H1 (cell line): ENCODE results near the gene EMID1. TPM values are rescaled to one million over a fixed set of nuclear protein-coding genes. Genes with fewer than 3 reads are reported as not detected.

ENCODE experiments used
- CEBPB ChIP-seq: IDR thresholded peaks from 2 replicates; pipeline ENCODE4 v1.6.1; 2012; ENCODE audit warnings: low read depth, low read length
- CTBP2 ChIP-seq: IDR thresholded peaks from 2 replicates; pipeline ENCODE4 v1.7.0; 2011; ENCODE audit warnings: borderline replicate concordance, mild to moderate bottlenecking, moderate library complexity, mixed read lengths, low read length; ENCODE audit not compliant: insufficient read depth, insufficient read length
- RAD21 ChIP-seq, 2 experiments: IDR thresholded peaks in 1 of 2; conservative IDR thresholded peaks in 1 of 2; 2 replicates each; pipeline ENCODE4 v1.6.1; 2011; ENCODE audit warnings: low read depth in 2 of 2, low read length in 2 of 2, improper control_type of control experiment in 1 of 2, inconsistent platforms in 1 of 2, mild to moderate bottlenecking in 1 of 2, moderate library complexity in 1 of 2
- SIX5 ChIP-seq: IDR thresholded peaks from 2 replicates; pipeline ENCODE4 v1.6.1; 2011; ENCODE audit warnings: mild to moderate bottlenecking, low read depth, low read length
- polyA plus RNA-seq, 7 experiments: library from polyadenylated mRNA; depleted of rRNA in 3 of 7; stranded (reverse) in 5 of 7; unstranded in 2 of 7; fragments of >200 nt in 5 of 7; fragments of 200-250 nt in 2 of 7; gene quantifications; 1 replicate in 5 of 7; 2 replicates in 1 of 7; 4 replicates in 1 of 7; pipeline versions ENCODE4 v1.2.1 to v1.2.3, GENCODE V29; 2011 to 2013; ENCODE audit warnings: missing spikeins in 2 of 7, mixed read lengths in 2 of 7
- total RNA-seq: library from RNA; stranded (reverse); fragmentation: NEBNext Ultra II Directional; extraction: Animal tissue kit (Norgen Biotek cat#: 25700); gene quantifications from 2 replicates; pipeline ENCODE4 v1.2.1, GENCODE V29; 2021
- TF ChIP-seq, protein P1 (sequence below): IDR thresholded peaks from 2 replicates; pipeline ENCODE4 v1.6.1; 2011; ENCODE audit warnings: low read length, improper control_type of control experiment

The EMID1 gene
- total and polyA plus RNA-seq, 2 of the 8 experiments (the other 6 are each of a cell fraction or from before 2014, with no cell fraction given) = 3.9 to 7.4 TPM

DNA sequence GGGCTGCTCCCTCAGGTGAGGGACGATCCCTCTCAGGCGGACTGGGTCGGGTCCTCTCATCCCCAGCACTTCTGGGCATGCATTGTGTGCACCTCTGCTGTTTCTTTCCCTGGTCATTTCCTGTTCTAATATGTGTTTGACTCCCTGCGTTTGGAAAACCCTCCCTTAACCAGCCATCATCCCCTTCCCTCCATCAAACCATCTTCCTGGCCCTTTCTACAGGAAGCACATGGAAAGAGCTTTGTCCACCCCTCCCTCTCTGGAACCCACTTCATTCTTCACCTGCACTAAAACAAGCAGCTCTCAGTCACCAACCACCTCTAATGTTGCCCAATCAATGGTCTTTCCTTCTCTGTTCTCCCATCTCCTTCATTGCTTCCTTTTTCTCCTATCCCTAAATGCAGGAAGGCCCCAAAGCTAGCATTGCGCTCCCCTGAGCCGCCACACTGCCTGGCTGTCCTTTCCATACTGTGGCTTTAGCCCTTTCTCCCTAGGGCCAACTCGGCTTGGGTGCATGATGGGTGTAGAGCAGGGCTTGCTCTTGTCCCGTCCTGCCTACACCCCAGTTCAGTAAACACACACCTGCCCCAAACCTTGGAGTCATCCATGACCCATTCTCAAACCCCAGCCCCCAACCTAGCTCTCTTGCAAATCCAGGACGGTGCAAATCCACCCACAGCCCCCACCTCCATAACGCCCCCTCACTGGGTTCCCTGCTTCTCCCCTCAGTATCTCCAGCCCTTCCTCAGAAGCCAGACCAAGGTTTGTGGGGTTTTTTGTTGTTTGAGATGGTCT, 95.3 kb downstream of the EMID1 start (continued):
- TF ChIP-seq CTBP2 (no peak), CEBPB (0 out of 2 replicates have a peak, but pooled peaks have one; percentile 10), SIX5 (no peak), RAD21 (IDR thresholded peaks at IDR 0.05 in 1 of 2, conservative IDR thresholded peaks at IDR 0.05 in 1 of 2; ENCODE audit: low read depth in 2 of 2, low read length in 2 of 2) (no peak)
- TF ChIP-seq, protein P1, sequence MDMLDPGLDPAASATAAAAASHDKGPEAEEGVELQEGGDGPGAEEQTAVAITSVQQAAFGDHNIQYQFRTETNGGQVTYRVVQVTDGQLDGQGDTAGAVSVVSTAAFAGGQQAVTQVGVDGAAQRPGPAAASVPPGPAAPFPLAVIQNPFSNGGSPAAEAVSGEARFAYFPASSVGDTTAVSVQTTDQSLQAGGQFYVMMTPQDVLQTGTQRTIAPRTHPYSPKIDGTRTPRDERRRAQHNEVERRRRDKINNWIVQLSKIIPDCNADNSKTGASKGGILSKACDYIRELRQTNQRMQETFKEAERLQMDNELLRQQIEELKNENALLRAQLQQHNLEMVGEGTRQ = no peak
